Renal cortex interstitium (tissue), 11 donors: Measurements from ENCODE around the gene GPX6. TPM values are rescaled to one million over a fixed set of nuclear protein-coding genes. Genes with fewer than 3 reads are reported as not detected.
"Not testable (repeated sequence)": the region's sequence is repeated elsewhere in the genome, so short reads cannot be mapped to it uniquely, and the experiment has no call there.

ENCODE experiments used
- DNase-seq, 11 donors: peaks; one replicate each; pipeline ENCODE4 v3.0.0-alpha.2; 2013; ENCODE audit warnings: low read depth in 9 of 11, low spot score in 4 of 11; ENCODE audit errors: extremely low read depth in 1 of 11
- polyA plus RNA-seq, 3 donors: library from polyadenylated mRNA; unstranded; fragments of 120-200 nt; gene quantifications; one replicate each; pipeline ENCODE4 v1.2.1, GENCODE V29; 2013; ENCODE audit not compliant: insufficient read length in 3 of 3

The GPX6 gene
- polyA plus RNA-seq, 3 donors, result not detected

DNA sequence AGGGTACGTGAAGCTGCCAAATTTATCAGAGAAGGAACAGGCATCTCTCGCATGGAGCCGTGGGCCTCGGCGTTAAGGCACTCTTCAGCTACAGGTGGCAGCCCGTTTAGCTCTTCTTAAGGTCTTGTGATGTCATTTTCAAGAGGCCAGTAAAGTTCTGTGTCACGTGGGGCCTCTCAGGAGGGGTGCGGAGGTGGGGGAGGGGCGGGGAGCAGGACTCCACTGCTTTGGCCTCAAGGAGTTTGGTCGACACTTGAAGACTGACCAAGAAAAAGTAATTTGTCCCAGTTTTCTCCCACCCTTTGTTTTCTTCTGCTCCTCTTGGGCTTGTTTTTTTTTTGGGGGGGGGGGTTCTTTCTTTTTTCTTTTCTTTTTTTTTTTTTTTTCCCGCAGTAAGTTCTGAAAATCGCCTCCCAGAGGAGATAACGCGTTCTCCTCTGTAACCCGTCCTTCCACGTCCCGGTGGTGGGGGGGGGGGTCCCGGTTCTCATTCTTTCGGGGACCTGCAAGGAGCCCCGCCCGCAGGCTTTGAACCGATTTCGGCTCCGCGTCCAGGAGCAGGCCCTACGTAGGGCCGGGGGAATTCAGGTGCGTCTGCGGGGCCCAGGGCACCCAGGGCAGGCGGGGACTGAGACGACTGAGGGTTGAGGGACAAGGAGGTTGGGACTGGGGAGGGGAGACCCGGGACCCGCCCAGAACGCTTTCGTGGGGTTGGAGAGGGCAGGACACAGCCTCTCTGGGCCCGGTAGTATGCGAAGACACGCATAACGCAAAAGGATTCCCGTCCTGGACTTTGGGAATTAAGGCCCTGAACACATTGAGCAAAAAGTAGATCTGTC lies 26.0 kb downstream of the GPX6 start:
- DNase-seq, result peak in 2 of 11 donors; percentile 15 to 22

DNA sequence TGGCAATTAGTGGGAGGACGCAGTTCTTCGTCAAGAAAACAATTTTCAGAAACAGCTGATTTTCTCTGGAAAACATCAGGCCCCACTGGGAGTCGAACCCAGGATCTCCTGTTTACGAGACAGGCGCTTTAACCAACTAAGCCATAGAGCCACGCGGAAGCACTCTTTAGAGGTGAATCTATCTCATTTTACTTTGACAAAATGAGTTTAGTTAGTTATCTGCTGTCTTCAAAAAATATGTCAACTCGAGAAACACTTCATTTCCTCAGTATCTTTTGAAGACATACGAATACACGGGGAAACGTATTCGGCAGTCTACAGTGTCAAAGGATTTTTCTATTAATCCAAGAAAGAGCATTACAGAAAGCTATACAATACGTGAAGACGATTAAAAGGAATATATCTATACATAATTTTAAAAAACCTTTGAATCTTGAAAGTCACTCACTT lies 26.7 kb downstream of the GPX6 start:
- DNase-seq, result peak in 2 of 11 donors; percentile 19 to 22

DNA sequence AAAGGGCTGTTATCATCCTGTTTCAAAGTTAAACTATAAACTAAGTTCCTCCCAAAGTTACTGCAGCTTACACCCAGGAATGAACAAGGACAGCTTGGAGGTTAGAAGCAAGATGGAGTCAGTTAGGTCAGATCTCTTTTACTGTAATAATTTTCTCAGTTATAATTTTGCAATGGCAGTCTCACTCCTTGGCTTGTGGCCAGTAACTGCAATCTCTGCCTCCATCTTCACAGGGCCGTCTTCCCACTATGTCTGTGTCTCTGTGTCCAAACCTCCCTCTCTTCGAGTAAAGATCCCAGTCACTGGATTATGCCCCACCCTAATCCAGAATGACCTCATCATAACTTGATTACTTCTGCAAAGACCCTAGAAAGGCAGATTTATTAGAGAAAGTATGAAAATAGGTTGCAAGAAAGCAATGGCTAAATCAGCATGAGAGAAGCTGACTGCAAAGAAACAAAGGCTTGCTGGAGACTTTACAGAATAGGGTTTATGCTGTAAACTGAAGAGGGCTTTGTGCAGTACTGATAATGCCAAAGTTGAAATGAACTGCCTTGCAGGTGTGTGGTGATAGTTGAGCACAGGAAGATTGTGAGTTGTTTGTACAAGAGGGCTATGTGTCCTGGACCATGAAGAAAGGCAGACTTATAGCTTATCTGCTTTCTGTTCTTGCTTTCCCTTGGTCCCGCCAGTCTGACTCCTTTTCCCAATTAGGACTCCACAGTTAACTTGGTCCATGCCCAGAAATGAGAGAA lies 28.4 kb downstream of the GPX6 start:
- DNase-seq, result no peak

GRCh38 chr6:28486533-28486932 lies 29.1 kb downstream of the GPX6 start:
- no peak for DNase-seq

- no peak for DNase-seq
Measured at GRCh38 chr6:28485482-28485881, 30.1 kb downstream of the GPX6 start.

DNA sequence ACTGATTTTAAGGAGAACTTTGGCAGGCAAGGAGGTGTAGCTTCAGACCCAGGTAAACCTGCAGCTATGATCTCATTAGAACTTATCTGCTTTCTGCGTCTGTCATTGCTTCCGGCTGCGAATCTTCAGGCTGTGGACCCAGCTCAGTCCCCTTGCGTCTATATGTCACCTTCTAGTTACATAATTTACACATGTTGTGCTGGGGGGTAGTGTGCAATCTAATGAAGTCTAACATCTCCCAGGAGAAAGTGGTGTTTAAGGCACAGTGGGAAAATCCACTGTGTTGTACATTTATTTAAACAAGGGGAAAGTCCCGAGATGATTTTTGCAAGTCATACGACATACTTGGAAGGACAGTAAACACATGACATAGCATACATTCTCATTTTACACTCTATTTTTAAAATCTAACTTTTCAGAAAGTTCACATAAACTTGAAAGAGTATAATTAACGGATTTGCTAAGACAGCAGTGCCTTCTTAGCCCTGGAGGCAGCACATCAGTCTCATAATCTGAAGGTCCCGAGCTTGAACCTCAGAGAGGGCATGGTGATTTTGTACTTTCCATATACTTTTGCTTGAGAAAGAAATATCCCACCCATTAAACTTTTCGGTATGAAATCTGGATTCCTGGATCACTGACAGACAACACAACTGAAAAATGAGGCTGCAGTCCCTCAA lies 35.2 kb downstream of the GPX6 start:
- DNase-seq, result no peak

- DNase-seq, result no peak
Measured at GRCh38 chr6:28478518-28478917, 37.1 kb downstream of the GPX6 start.

- DNase-seq, result peak in 4 of 11 donors; percentile 25 to 43 (median 38)
Measured at GRCh38 chr6:28474441-28475219, 41.0 kb downstream of the GPX6 start.

- not testable (repeated sequence) for DNase-seq
Measured at GRCh38 chr6:28469153-28469745, 46.3 kb downstream of the GPX6 start.

GRCh38 chr6:28468056-28468455 lies 47.5 kb downstream of the GPX6 start:
- no peak for DNase-seq

DNA sequence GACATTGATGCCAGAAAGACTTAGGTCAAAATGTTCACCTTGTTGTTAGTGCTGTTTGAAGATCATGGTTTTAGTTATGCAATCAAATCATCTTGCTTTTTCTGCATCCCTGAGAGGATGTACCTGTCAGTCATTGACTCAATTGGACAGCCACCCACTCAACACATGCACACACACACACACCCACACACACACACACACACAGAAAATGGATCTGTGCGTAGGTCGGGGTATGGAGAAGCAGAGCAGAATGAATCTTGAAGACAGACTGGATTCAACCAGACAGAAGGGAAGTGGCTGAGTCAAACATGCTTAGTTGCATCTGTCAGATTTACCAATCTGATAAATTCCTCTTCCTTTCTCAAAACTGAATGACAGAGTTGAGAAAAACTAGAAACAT lies 53.2 kb downstream of the GPX6 start:
- no peak for DNase-seq

GRCh38 chr6:28458568-28458967 lies 57.0 kb downstream of the GPX6 start:
- DNase-seq, result no peak

Other genes with a start within 250 kb of the GPX6 start
- 10 to 100 TPM; 34.6 to 41.0 (median 35.4) TPM for gene ZSCAN26, start 248.7 kb downstream of the GPX6 start, polyA plus RNA-seq
- gene PGBD1, start 234.2 kb downstream of the GPX6 start, polyA plus RNA-seq, result 10 to 100 TPM; 10.2 to 11.2 (median 11.1) TPM
- gene ZSCAN31, start 179.6 kb downstream of the GPX6 start, polyA plus RNA-seq, result 1 to 10 TPM; 8.7 to 9.9 (median 9.5) TPM
- gene ZKSCAN3, start 165.8 kb downstream of the GPX6 start, polyA plus RNA-seq, result 10 to 100 TPM; 10.4 to 13.5 (median 10.6) TPM
- 10 to 100 TPM; 14.2 to 14.8 (median 14.6) TPM for gene ZSCAN12, start 116.0 kb downstream of the GPX6 start, polyA plus RNA-seq
- 10 to 100 TPM; 13.6 to 17.2 (median 15.5) TPM for gene ZSCAN23, start 72.3 kb downstream of the GPX6 start, polyA plus RNA-seq
- not detected for gene GPX5, start 10.1 kb upstream of the GPX6 start, polyA plus RNA-seq